GM12874 (cell line): ENCODE results near the gene TBCD.

ENCODE experiments used
- CTCF ChIP-seq: IDR thresholded peaks from 2 replicates; pipeline ENCODE4 v1.5.1; 2011; ENCODE audit warnings: low read depth, mild to moderate bottlenecking, control low read depth, low read length, moderate library complexity; ENCODE audit not compliant: insufficient read depth

TBCD gene

GRCh38 chr17:82795615-82796014, 43.8 kb downstream of the TBCD start:
- no peak for TF ChIP-seq CTCF

DNA sequence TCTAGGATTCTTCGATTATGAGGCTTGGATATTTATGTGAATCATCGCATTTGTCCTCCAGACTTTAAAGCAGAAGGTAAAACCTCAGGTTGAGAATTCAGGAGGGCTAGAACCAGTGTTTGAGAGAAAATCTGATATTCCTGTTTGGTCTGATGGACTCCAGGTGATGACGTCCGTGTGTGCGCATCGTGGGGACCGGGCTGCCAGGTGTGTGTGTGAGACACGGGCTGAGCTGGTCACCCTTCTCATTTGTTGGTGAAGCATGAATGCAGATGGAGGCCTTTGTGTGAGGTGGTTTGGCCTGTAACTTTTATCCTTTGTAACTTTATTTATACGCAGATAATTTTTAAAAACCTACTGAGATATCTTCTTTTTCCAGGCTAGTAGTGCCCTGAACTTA, 45.2 kb downstream of the TBCD start:
- TF ChIP-seq CTCF: no peak

GRCh38 chr17:82798752-82799151, 46.9 kb downstream of the TBCD start:
- TF ChIP-seq CTCF: no peak

- no peak for TF ChIP-seq CTCF
Measured at GRCh38 chr17:82799591-82799990, 47.7 kb downstream of the TBCD start.

GRCh38 chr17:82800885-82801284, 49.0 kb downstream of the TBCD start:
- TF ChIP-seq CTCF: no peak

DNA sequence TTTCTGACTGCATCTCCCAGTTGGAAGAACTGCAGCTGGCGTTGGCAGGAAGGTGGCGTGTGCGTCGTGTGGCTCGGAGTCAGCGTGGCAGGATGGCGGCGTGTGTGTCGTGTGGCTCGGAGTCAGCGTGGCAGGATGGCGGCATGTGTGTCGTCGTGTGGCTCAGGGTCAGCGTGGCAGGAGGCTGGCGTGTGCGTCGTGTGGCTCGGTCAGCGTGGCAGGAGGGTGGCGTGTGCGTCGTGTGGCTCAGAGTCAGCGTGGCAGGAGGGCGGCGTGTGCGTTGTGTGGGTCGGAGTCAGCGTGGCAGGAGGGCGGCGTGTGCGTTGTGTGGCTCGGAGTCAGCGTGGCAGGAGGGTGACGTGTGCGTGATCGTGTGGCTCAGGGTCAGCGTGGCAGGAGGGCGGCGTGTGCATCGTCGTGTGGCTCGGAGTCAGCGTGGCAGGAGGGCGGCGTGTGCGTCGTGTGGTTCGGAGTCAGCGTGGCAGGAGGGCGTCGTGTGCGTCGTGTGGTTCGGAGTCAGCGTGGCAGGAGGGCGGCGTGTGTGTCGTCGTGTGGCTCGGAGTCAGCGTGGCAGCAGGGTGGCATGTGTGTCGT, 49.6 kb downstream of the TBCD start:
- TF ChIP-seq CTCF: no peak

- no peak for TF ChIP-seq CTCF
Measured at GRCh38 chr17:82802075-82802780, 50.4 kb downstream of the TBCD start.

- no peak for TF ChIP-seq CTCF
Measured at GRCh38 chr17:82803185-82803584, 51.3 kb downstream of the TBCD start.
